Hematopoietic multipotent progenitor cell treated with erythropoietin and hydrocortisone succinate and interleukin-3 and kit ligand, for 17 days (in vitro differentiated cells): ENCODE measurements around the gene NTM.

Experiments used
- DNase-seq: peaks from one replicate; pipeline ENCODE4 v3.0.0-alpha.2; 2015; ENCODE audit warnings: low spot score

Gene NTM

DNA sequence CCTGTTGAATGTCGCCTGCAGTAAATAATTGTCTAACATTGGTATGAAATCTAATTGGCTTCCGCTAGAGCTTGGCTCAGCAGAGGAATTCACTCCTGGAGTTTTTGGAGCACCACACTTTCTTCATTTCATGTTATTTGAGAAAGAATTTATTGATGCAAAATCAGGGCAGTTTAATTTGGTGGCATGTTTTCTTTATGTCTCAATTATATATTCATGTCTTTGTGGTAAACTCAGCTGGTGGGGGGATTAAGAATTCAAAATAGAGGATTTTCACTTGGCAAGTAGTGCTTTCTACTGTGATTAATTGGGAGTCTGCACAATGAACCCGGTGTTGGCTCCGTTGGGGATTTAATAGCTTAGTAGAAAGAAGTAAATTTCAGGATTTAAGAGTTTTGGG lies 784.4 kb downstream of the NTM start:
- DNase-seq: no peak

DNA sequence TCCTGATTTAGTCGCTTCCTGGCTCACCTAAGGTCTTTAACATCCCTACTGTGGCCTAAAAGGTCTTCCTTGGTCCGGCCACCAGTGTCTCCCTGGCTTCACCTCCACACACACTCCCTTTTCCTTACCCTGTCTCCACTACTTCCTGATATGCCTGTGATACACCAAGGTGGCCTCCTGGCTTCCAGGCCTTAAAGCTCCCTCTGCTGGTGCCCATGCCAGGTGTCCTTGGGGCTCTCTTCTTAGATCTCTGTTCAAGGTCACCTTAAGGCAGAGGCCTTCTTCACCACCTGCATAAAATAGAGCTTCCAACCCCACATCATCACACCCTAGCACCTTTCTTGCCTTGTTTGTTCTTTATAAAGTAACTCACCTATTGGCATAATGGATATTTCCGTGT lies 787.7 kb downstream of the NTM start:
- no peak for DNase-seq

DNA sequence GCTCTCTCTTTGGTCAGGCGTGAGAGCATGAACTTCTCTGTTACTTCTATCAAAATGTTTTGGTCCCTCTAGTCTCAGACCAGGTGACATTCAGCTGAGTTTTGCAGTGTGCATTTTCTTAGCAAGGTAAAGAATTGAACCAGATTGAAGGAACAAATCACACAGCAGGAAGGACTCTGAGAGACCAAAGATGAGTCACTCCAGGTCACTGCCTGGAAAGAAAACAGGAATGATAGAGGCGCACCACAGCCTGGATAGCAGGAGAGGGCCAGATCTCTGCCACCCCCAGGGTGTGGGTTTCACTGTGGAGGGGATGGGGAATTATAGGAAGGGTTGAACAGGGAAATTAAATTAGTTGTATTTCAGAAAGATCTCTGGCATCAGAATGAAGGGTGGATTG lies 788.3 kb downstream of the NTM start:
- DNase-seq: no peak

DNA sequence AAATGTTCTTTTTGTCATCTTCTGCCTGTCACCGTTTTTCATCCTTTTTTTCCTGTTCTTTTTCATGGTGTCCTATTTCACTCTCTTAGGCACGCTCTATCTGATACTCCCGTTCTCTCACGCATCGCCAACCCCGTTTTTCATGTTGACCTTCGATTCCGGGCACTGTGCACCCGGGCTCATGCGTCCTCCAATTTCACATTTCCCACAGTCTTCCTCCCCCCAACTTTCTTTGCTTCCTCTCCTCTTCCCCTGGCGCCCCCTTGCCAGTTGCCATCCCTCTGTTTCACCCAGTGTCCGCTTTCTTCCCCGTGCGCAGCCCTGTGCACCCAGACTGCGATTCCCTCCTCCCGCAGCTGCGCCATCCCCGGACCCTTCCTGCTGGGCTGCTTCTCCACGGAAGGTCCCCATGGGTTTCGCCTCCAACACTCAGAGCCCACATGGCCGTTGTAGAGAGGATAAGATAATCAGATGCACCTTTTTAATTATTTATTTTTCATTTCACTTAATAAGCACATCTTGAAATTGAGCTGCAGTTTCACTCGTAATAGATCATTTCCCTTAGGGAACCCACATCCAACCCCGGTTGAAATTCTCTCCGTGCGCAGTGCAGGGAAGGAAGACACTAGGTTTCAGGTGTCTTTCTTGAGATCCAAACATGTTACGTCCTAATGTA lies 791.1 kb downstream of the NTM start:
- DNase-seq: no peak

DNA sequence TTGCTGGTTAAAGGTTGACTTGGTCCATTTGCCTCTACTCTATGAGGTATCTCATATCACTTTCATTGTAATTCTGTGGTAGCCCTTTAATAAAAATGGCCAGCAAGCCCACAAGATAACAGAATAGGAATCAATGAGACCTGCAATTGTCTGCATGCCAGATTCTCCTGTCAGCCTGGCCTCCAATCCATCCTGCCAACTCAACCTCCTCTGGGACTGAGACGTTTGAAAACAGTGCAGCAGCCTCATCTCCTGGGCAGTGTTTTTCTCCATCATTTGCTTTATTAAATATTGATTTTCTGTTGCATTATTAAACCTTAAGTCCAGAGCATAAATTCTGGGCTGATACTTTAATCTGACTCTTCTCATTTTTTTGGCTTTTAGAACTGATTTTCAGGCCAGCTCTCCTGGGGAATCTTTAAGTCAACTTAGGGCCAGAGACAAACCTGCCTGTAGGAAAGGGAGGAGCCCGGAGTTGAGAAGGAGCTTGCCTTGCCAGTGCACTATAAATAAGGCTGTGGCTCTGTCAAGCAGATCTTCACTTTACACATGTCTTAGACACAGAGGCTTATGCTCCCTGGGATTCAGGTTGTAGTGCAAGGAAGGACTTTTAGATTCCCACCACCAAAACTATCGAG lies 798.0 kb downstream of the NTM start:
- DNase-seq: no peak

DNA sequence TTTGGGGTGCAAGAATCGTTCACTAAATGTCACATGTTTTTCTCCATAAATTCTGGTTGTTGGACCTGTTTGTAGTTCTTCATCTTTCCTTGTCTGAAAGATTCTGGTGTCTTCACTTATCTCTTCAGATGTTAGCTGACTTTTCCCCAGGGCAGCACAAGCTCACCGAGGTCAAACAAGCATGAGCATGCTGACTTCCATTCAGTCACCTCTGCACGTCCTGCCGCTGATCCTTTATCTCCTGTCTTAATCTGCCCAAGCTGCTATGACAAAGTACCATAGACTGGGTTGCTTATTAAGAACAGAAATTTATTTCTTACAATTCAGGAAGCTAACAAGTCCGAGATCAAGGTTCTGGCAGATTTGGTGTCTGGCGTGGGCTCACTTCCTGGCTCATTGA lies 800.6 kb downstream of the NTM start:
- no peak for DNase-seq

DNA sequence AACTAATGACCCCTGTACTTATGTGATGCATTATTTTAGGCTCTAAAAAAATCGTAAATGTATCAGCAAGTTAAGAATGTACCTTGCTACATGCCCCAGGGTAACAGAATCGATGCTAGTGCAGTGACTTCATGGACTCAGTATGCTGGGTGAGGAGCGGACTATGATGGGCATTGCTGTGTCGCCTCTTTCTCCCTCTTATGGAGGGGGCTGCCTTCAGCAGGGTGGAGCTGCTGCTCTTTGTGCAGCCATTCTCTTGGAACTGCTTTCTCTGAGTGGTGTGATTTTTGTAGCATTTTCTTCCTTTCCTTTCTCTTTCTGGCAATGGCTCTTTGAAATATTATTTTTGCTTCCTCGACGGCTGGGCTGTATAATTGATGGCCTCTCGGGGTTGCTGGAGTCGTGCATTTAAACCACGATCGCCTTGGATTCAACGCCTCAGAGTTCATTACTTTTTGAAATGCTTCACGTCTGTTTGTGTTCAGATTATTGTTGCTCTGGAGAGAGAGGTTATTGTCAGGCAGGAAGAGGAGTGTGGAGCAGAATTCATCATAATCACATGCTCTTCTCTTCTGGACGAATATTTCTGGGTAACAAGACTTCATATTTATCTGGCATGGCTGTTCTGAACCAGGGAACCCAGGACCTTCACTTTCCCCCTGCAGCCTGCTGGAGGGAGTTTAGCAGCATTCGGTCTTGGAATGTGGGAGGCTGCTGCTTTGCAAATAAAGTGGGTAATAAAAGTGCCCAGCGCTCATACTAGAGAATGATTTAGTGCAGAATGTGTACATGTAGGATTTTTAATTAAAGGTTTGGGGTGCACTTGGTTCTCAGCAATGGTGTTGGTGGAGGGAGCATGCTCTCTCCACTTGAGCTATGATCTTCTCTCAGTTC lies 804.2 kb downstream of the NTM start:
- DNase-seq: no peak

DNA sequence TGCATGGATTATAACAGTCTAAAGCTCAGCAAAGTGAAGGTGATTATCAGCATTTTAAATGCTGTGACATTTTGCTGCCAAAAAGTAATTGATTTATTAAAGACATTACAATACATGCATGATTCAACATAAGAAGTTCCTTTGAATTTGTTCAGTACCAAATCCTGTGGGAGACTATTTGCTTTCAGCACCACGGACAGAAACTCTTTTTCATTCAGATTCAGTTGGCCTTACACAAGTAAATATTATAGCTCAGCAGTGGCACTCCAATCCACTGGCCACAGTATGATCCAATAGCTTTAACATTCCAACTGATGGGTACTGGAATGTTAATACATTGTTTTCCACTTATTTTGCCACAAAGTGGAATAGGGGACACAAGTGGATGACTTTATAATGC lies 806.7 kb downstream of the NTM start:
- no peak for DNase-seq

DNA sequence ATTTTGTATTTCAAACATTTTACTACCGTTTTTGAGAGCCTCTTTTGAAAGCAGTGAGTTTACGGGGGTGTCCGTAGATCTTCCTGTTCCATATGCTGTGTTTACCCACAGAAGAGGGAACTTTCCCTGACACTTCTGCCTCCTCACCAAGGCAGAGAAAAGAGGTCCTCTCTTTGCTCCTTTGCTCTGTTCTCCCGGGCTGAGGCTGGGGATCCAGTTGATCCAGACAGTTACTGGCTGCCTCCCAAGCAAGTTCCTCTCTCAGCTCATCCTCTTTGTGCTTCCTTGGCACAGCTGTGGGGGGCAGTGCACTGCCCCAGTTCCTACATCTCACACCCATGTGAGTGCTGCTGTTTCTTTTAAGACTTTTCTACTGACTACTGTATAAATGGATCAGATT lies 813.7 kb downstream of the NTM start:
- DNase-seq: no peak

DNA sequence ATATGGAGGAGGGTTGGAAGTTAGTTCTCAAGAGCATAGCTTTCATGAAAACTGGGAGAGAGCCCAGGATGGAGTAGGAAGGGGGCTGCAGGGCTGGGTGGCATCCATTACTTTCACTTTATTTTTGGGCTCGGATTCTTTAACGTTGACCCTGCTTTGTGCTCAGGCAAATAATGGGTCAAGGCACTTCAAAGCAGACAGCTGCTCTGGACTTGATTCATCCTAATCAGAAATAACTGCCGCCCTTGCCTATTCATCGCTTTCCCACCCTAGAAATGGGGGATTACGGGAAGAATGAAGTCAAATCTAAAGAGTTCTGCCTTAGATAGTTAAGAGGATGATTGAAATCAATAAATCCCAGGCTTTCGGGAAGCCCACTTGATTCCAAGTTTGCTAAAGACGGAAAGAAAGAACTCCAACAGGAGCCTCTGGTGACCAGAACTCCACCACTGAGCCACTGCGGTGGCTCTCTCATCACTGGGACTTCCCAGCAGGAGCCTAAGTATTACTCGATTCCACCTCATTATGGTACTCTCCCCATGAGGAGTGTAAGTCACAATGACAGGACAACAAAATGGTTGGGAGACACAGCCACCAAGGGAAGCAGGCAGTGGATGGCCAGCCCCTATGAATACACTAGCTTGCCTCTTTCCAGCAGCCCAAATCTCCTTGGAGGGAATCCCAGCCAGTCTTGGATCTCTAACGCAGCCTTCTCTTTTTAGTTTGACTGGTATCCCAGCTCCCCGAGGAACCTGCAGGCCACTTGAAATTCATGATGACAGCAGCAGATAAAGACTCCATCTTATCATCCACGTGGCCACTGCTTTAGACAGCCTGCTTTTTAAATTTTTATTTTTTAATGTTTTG lies 815.5 kb downstream of the NTM start:
- DNase-seq: no peak

DNA sequence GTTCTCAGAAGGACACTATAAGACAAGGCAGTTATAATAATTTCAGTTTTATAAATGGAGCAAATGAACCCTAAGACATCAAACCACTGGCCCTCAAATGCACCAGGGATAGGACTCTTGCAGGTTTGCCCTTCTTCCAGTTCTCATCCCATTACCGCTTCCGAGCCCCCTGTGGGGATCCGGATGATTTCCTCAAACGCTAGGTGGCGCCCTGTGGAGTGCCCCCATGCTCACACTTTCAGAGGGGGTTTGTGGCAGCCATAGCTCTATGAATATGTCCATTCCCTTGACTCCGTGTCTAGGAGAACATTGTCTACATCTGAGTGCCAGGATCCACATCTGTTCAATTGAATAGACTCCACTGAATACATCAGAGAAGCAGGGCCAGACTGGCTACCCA lies 816.3 kb downstream of the NTM start:
- DNase-seq: no peak

DNA sequence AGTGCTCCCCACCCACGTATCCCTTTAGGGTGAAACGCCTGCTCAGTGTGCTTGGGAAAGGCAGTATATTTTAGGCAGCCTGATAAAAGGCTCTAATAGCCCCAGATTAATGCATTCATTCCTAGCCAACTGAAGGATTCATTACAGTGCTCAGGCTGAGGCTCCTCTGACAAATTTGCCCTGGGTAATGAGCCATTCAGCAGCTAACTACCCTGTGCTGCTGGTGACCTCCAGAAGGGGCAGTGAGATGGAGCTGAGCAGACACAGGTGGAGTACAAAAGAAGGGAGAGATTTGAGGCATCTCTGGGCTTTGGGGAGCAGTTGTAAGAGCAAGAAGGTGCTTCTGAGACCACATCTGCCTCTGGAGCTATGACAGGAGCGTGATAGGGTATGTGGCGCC lies 817.0 kb downstream of the NTM start:
- DNase-seq: no peak

DNA sequence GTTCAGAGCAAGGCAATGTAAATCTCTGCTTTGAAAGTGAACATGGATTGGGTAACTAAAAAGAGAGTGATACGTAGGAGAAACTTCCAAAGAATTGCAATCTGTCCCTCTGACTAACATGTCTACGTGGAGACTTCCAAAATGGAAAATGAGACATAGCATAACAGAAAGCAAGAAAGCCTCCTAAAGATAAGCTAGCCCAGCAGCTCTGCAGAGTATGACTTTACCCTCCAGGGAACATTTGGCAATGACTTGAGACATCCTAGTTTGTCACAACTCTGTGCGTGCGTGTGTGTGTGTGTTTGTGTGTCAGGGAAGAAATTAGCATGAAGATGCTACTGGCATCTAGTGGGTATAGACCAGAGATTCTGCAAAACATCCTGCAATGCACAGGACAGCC lies 817.4 kb downstream of the NTM start:
- DNase-seq: no peak

DNA sequence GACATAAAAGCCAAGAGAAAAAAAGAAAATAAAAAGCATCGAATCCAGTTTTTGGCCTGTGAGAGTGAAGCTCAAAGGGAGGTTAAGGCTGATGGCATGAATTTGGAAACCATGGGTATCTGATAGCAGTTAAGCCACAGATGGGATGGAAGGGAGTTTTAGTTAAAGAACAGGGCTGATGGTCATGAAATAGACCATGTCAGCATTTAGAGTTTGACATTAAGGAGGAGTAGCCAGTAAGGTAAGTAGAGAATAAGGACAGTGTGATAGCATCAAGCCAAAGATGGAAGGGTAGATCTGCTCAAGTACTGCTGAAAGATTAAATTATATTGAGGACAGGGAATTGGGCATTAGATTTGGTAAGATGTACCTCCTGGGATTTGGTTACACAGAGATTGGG lies 826.5 kb downstream of the NTM start:
- no peak for DNase-seq

DNA sequence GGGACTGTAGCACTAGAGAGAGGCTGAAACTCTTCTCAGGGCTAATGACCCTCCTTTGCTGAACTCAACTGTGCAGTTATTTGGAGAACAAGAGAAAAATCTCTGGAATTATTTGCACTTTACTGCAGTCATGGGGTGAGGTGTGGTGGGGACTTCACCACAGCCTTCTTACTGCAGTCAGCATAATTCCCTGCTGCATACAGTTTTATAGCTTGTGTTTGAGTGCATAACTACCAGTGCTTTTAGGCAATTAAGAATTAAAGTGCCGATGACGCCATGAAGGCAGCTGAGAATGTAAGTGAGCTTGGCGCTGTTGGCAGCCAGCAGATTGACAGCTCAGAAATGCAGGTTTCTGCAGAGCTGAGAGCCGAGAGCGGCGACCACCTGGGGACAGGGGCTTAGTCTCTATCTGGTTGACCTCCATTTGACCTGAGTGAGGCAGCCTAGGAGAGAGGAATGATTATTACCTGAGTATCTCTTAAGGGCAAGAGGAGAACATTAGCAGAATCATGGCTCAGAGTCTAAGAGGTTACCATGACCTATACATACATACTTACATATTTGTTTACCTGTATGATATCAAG lies 830.0 kb downstream of the NTM start:
- no peak for DNase-seq

DNA sequence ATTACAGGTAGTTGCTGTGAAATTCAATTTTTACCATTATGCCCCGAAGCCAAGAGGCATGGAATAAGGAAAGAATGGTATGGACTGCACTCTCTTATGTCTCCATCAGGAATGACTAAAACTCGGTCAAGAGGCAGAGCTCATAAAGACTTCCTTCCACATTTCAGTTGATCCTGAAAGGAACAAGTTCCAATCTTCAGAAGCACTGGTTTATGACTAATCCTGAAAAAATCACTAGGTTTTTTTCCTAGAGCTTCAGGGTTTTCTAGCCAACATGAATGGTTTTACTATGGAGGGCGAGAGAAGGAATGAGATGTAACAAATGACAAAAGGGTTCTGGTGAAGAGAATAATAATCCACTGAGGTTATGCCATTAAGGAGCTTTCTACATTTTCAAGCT lies 832.2 kb downstream of the NTM start:
- DNase-seq: no peak

DNA sequence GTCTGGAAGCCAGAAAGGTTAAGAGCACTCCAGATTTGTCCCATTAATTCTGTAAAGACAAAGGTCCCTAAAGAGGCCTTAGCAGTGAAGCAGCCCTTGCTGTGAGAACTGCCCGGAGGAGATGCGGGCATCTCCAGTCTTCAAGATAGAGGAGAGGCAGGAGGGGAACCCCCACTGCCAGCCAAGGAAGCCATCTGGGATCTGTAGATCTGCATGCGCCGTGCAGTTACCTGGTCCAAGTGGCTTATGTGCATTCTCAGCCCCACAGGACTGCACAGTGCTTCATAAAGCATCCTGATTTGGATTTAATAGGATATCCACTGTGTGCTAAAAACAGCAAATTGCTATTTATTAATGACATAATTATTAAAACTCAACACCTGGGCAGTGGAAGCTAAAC lies 834.6 kb downstream of the NTM start:
- no peak for DNase-seq

DNA sequence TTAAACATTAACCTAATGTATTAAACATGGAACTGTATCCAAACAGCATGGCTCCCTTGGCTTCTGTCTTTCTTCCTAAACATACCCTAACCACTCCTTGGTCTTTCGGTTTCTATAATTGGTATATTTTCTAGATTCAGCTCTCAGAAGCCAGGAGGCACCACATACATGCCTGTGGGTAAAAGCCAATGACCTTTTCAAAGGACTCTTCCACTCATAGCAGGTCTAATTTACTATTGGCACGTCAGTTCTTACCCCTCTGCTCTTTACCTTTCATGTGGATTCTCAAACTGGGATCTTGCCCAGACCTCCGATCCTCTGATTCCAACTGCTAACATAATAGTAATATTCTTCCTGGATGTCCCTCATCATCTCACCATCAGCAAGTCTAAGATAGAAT lies 835.1 kb downstream of the NTM start:
- no peak for DNase-seq

DNA sequence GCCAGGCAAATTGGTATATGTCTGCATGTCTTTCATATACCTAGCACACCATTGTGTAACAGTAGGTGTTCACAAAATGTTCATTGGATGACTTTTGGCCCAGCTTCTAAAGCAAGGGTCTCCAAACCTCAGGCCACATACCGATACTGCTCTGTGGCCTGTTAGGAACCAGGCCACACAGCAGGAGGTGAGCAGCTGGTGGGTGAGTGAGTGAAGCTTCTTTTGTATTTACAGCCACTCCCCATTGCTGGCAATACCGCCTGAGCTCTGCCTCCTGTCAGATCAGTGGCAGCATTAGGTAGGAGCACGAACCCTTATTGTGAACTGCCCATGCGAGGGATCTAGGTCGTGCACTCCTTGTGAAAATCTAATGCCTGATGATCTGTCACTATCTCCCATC lies 836.6 kb downstream of the NTM start:
- no peak for DNase-seq

DNA sequence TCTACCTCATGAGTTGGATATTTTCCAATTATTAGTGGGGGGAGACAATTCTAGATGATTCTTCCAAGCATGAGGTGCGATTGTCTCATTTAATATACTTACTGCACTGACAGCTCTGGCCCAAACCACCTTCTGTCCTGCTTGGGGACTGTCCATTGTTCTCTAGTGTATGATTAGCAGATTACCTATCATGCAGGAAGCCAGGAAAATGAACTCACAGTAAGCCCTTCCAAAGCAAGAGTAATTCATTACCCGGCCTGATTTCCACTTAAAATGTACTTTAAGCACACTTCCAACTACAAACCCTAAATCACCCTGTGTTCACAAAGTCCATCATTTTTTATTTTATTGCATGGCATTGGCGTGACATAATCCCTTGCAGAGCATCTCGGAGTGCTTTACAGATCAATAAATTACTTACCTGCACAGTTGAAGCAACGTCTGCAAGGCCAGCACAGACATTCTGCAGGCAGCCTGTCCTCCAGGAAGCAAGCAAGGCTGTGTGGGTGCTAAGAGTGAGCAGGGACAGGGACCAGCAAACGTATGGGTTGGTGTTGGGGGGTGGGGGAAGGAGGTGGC lies 838.2 kb downstream of the NTM start:
- DNase-seq: no peak

DNA sequence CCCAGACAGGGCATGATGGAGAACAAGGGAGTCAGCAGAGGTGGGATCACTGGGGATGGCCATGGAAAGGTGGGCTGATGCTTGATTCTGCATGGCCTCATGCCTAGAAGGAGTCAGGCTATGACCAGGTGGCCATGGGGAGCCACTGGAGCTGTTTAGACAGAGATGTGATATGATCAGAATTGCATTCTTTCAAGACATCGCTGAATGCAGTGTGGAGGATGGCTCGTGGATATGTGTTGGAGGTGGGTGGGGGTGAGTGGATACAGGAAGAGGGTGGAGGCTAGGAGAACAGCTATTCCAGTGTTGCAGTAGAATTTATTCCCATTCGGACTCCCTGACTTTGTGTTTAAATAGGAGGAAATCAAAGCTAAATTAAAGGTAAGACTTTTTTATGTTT lies 841.1 kb downstream of the NTM start:
- DNase-seq: no peak

DNA sequence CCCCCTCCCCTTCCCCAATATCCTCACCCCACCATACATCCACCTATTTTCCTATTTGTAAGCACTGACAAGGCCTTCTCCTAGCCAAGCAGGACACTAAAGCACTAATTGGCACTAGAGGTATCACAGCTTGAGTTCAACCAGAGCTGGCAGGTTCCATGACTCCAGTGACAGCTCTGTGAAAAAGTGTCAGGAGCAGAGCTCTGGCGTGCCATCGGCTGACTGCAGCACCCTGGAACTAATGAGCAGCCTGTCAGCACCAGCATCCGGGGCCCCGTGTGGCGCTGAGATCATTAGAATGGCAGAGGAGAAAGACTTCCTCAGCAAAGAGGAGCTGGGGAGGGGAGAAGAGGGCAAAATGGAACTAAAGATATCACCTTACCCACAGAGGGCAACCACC lies 847.4 kb downstream of the NTM start:
- no peak for DNase-seq
